ENCODE data around the gene PSMG3.

The PSMG3 gene

DNA sequence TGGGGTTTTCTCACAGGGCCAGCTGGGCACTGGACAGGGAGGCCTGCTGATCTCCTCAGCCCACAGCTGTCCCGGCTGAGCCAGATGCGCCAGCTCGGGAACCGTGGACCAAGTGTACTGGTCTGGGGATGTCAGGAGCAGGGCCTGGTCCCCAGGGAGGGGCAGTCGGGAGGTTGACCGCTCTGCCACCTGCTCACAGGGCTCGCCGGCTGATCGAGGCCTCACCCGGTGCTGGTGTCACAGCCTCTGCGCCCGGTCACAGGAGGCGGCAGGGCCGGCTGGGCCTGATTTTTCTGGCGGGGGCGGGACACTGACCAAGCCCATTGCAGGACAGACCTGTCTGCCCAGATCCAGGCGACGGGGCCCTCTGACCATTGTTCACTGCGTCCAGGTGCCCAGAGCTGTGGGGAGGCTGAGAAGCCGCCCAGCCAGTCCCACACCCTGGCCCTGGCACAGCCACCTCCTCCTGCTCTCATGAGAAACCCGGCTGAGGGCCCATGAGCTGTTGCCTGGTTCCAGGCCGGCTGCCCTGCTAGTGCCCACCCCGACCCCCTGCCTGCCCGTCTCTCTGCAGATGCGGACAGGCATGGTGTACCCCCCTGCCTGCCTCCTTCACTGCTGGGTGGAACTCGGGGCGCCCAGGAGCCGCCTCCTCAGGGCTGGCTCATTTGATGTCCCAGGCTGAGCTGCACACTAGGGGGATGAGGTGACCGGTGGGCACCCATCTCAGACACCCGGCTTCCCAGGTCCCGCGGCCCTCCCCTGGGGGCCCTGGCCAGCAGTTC, 10.8 kb downstream of the PSMG3 start:
- no peak for DNase-seq (ENCODE audit: low read depth in 3 of 3)

DNA sequence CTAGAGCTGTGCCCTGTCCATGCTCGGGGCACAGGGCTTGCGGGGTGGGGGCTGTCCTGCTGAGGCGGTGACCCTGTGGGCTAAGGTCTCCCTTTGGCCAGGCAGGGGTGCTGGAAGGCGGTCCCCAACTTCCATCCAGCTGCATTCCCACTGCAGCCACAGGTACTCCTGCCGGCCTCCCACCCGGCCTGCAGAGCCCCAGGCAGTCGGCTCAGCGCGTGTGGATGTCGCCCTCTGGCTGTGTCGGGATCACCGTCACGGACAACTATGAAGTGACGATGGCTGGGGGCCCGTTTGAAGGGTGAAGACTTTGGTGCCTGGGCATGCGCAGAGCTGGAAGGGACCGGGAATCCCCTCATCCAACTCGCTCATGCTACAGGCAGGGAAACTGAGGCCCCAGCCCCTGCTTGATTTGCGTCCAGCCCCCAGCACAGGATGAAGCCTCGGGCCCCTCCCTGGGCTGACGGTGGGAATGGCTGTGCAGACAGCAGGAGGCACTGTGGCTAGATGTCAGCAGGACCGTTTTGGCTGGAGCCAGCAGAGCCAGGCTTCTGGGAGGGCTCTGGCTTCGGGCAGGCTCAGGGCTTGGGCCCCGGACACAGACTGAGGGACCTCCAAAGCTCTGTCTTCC, 11.5 kb downstream of the PSMG3 start:
- no peak for DNase-seq (ENCODE audit: low read depth in 3 of 3)

- DNase-seq (ENCODE audit: low read depth in 3 of 3), result no peak
Observed at GRCh38 chr7:1557771-1558170, 12.1 kb downstream of the PSMG3 start.

GRCh38 chr7:1557006-1557405, 12.8 kb downstream of the PSMG3 start:
- no peak for DNase-seq (ENCODE audit: low read depth in 3 of 3)

DNA sequence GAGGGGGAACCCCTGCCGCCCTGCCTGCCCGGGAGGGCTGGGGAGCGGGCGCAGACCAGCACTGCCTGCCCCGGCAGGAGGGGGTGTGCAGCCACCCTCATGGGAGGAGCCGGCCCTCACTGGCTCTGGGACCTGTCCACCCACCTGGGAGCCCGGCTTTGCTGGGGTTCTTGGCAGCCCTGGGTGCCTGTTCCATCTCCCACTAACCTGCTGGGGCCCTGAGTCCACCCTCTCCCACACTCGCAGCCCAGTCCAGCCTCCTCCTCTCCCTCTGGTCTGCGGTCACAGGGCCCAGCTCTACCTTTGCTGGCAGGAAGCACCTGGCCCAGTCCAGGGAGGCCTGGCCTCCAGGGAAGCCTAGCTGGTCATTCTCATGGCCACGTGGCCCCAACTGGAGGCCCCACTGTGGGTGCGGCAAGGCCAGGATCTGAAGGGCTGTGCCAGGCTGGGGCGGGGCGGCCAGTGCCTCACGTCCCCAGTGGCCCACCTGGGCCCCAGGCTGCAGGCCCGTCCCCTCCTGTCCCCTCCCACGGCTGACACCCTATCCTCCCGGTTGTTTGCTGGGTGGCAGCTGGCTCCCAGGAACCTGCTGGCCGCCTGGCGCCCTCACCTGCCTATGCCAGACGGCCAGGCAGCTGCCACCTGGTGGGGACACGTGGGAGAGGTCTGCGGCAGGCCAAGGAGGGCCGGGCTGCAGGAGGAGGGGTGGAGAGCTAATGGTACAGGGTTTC, 13.9 kb downstream of the PSMG3 start, which contains the start of gene TMEM184A:
TMEM184A (minus strand) TSS at position 393 of the 731 bp plus-strand sequence. CDS start 721 bp downstream, outside the sequence.
- no peak for DNase-seq (ENCODE audit: low read depth in 3 of 3)

GRCh38 chr7:1555046-1555812, 14.6 kb downstream of the PSMG3 start:
- no peak for DNase-seq (ENCODE audit: low read depth in 3 of 3)

DNA sequence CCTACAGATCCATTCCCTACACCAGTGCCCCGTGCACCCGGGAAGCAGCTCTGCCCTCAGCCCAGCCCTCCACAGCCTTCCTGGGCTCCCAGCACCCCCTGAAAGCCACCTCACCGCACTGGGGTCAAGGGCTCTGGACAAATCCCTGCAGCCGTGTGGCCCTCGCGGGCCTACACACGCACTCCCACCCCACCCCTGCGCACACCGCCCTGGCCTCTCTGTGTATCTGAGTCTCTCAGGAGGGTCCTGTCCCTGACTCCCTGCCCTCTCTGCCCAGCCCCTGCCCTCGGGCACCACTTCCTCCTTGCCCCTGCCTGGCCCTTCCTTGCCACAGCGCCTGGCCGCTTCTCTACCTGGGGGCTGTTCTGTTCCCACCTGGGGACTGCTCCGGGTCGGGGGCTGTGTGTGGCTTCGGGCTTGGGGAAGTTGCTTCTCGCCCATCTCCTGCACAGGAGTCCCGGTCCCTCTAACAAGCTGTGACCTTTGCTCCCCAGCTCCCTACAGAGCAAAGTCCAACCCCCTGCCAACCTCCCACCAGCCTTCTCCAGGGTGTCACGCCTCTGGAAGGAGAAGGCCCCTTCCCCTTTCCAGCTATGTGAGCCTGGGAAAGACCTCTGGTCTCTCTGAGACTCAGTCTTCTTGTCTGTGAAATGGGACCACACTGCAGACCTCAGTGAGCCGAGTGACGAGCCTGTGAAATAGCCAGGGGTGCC, 15.3 kb downstream of the PSMG3 start:
- DNase-seq (ENCODE audit: low read depth in 3 of 3), result no peak

- DNase-seq (ENCODE audit: low read depth in 3 of 3), result no peak
Observed at GRCh38 chr7:1553512-1554210, 16.2 kb downstream of the PSMG3 start.

GRCh38 chr7:1552200-1552599, 17.6 kb downstream of the PSMG3 start:
- no peak for DNase-seq (ENCODE audit: low read depth in 3 of 3)

DNA sequence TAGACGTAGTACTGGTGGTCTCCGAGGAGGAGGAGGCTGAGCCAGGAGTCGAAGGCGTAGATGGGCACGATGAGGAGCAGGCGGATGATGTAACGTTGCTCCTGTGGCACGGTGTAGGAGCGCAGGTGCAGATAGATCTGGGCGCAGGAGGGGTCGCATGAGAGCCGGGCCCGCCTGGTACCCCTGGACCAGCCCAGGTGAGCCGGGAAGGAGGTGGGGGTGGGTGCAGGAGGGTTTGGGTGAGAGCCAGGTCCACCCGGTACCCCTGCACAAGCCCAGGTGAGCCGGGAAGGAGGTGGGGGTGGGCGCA, 19.0 kb downstream of the PSMG3 start:
- DNase-seq (ENCODE audit: low read depth in 3 of 3), result no peak

DNA sequence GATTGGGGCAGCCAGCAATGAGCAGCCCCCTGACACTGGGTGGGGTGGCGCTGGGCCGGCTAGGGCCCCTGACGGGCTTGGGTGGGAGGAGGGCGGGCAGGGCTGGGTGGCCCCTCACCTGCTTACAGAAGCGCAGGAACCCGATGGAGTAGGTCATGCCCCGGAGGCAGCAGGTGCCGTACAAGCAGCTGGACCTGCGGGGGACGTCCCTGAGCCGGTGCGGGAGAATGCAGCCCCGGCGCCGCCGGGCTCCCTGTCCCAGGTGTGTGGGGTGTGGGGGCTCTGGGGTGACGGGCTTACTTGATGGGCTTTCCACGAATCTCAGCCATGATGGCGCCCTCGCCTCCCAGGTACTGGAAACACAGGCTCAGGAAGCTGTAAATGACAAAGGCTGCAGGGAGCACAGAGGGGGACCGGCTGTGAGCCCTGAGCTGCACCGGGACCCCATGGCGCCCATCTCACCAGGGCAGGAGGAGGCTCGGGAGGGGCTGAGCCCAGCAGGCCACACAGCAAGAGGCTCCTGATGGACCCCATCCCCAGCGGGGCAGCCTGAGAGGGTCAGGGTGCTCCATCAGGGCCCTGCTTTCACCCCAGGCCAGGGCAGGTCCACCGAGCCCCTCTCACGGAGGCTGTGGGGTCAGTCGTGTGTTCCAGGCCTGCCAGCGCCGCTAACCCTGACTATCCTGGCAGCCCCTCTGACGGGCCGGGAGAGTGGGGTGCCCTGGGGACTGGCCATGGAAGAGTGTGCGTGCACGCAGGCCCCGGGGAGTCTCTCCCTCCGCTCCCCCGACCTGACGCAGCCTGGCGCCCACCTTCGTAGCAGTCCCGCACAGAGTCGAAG, 19.6 kb downstream of the PSMG3 start:
- DNase-seq (ENCODE audit: low read depth in 3 of 3), result no peak

DNA sequence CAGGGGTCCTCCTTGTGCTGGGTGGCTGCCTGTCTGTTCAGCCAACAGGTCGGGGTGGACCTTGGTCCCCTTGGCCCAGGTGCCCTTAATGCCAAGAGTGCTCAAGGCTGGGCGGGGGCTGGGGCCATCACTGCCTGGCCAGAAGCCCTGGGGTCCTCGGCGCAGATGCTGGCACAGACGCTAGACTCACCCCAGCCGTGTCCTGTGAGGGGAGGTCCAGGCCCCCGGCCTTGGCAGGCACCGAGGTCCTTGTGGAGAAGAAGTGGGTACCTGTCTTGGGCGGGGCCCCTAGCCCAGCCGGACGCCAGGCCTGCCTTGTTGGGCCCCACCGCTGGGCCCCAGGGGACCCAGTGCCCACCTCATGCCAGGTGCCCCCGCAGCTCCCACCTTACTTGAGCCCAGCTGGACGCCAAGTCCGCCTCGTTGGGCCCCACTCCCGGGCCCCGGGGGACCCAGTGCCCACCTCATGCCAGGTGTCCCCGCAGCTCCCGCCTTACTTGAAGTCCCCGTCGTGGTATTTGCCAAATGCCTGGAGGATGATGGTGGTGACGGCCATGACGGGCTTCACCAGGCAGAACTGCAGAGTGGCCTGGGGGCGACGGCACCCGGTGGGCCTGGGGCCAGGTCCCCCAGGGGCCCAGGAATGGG, 20.4 kb downstream of the PSMG3 start:
- DNase-seq (ENCODE audit: low read depth in 3 of 3), result no peak

DNA sequence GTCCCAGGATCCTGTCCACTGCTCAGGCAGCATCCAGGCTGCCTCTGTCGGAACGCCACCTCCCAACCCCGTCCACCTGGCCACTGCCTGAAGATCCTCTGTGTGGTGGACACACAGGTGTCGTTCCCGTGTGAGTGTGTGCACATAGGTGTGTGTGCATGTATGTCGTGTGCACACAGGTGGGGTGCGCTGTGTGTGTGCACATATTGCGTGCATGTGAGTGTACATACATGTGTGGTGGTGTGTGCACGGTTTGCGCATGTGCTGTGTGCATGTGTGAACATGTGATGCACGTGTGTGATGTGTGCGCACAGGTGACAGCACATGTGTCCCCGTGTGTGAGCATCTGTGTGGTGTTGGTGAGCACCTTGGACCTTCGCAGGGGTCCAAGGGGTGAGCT, 20.9 kb downstream of the PSMG3 start:
- DNase-seq (ENCODE audit: low read depth in 3 of 3), result no peak

GRCh38 chr7:1548438-1548831, 21.4 kb downstream of the PSMG3 start:
- no peak for DNase-seq (ENCODE audit: low read depth in 3 of 3)

GRCh38 chr7:1547777-1548437, 21.9 kb downstream of the PSMG3 start:
- DNase-seq (ENCODE audit: low read depth in 3 of 3), result no peak

DNA sequence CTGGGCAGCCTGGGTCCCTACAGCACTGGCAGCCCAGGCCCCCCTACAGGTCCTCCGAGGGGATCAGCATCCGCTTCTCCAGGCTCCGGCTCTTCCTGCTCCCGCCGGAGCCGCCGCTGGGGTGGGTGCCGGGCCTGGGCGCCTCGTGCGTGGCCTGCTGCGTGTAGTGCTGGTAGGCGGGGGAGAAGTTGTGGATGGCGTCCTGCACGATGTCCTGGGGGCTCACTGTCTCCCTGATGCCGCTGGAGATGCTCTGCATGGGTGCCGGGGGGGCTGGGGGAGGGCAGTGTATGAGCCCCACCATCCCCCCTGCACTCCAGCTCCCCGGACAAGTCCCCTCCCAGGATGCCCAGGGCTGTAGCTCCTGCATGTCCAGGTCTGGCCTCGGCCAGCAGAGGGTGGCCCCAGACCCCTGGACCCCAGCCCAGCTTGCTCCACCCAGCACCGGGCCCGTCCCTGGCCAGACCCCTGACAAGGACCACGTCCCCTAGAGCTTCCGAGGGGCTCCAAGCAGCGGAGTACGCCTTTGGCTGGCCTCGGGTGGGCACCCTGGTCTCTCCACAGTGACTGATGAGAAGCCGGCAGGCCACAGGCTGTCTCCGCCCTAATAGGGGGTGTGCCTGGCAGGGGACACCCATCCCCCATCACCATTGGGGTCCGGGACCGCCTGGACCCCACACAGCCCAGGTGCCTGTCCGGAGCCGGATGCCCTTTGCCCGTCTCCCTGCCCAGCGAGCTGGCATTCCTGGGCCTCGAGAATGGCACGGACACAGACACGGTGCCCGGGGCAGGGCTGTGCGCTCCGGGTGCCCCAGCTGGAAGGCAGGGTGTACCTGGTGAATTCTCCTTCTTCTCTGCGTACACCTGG, 22.7 kb downstream of the PSMG3 start:
- DNase-seq (ENCODE audit: low read depth in 3 of 3), result no peak

DNA sequence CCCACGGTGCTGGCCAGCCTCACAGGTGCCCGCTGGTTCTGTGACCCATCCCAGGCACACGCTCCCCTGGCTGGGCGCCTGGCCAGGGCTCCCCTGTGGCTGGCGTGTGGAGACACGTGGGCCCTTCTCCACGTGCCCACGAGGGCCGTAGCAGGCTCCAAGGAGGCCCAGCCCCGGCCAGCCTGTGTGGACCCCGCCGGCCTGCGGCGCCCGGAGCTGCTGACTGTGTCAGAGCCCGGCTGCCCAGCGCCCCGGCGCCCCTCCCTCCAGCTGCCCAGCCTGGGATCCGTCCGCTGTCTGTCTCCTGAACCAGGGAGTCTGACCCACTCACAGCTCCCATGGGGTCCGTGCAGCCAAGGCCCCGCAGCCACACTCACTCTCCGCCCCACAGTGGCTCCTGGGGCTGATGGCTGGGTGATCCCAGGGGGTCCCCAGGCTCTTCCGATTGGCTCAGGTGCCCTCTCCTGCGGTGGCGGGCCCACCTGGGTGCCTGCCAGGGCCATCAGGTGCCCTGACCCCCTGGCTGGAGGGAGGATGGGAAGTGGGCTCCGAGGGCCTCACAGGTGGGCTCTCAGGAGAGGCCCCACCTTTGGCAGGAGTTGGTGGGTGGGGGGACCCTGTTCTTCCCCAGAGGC, 23.4 kb downstream of the PSMG3 start:
- no peak for DNase-seq (ENCODE audit: low read depth in 3 of 3)

Measured in stimulated activated CD4-positive, alpha-beta T cell treated with anti-CD3 and anti-CD28 coated beads, TNF-alpha, amount 100 ng/mL, for 48 hours (primary cell).